ENCODE results near the gene ASF1B.

Gene ASF1B

GRCh38 chr19:14080887-14081796 lies 55.2 kb downstream of the ASF1B start:
- DNase-seq, result peak; percentile 99

- no peak for DNase-seq
These were observed 58.0 kb downstream of the ASF1B start for GRCh38 chr19:14078411-14078810.

- no peak for DNase-seq
These were observed 62.2 kb downstream of the ASF1B start for GRCh38 chr19:14073925-14074838.

GRCh38 chr19:14073261-14073924 lies 63.0 kb downstream of the ASF1B start:
- peak; percentile 71 for DNase-seq

- peak; percentile 47 for DNase-seq
These were observed 63.7 kb downstream of the ASF1B start, which contains the start of gene MISP3 for GRCh38 chr19:14072535-14073260. Gene MISP3 (plus strand): TSS chr19:14072786. CDS start chr19:14073310, 524 bp downstream.

- DNase-seq, result no peak
These were observed 65.9 kb downstream of the ASF1B start for GRCh38 chr19:14070268-14071050.
